HUES48 (cell line): ENCODE data around the gene PPP1CA.
A peak's percentile ranks its signal among the peaks of the same experiment; 100 is the strongest.

Source experiments
- H3K27ac ChIP-seq: one replicate; pipeline ENCODE4 v1.7.0; 2013; ENCODE audit warnings: low read depth, low read length, inconsistent platforms
- H3K27me3 ChIP-seq: 2 replicates; pipeline ENCODE4 v1.6.1; 2013; ENCODE audit warnings: mild to moderate bottlenecking, low read length; ENCODE audit not compliant: control insufficient read depth, insufficient read depth
- H3K36me3 ChIP-seq: 2 replicates; pipeline ENCODE4 v1.6.1; 2013; ENCODE audit warnings: low read length; ENCODE audit not compliant: control insufficient read depth, insufficient read depth
- H3K4me1 ChIP-seq: 2 replicates; pipeline ENCODE4 v1.6.1; 2013; ENCODE audit warnings: mild to moderate bottlenecking, low read length; ENCODE audit not compliant: control insufficient read depth, insufficient read depth
- H3K4me3 ChIP-seq: 2 replicates; pipeline ENCODE4 v1.5.1; 2013; ENCODE audit warnings: mild to moderate bottlenecking, low read depth, low read length
- H3K9ac ChIP-seq: 2 replicates; pipeline ENCODE4 v1.6.1; 2013; ENCODE audit warnings: mild to moderate bottlenecking, low read depth, low read length, moderate library complexity
- H3K9me3 ChIP-seq: 2 replicates; pipeline ENCODE4 v1.6.1; 2013; ENCODE audit warnings: low read length; ENCODE audit not compliant: control insufficient read depth, insufficient read depth

The PPP1CA gene

GRCh38 chr11:67439321-67440228 lies 37.9 kb upstream of the PPP1CA start:
- Histone ChIP-seq H3K4me3 (no peak overlapping the region), H3K27me3 (no peaks in the 10 kb centered on the region), H3K9me3 (no peaks in the 10 kb centered on the region), H3K9ac (no peak overlapping the region), H3K36me3 (peaks cover 48% of the 10 kb centered on the region), H3K27ac (peak overlapping the region; percentile 28), H3K4me1 (peaks cover 17% of the 10 kb centered on the region)

GRCh38 chr11:67438158-67438902 lies 36.7 kb upstream of the PPP1CA start:
- H3K4me3 ChIP-seq = no peak overlapping the region
- H3K4me1 ChIP-seq = peaks cover 17% of the 10 kb centered on the region
- H3K27ac ChIP-seq = peak overlapping the region; percentile 28
- H3K36me3 ChIP-seq = peaks cover 61% of the 10 kb centered on the region
- no peaks in the 10 kb centered on the region for H3K27me3 ChIP-seq
- H3K9ac ChIP-seq = no peak overlapping the region
- H3K9me3 ChIP-seq = no peaks in the 10 kb centered on the region

GRCh38 chr11:67437809-67438157 lies 36.1 kb upstream of the PPP1CA start:
- peaks cover 66% of the 10 kb centered on the region for H3K36me3 ChIP-seq
- H3K27me3 ChIP-seq = no peaks in the 10 kb centered on the region
- no peaks in the 10 kb centered on the region for H3K9me3 ChIP-seq
- H3K4me1 ChIP-seq = peaks cover 17% of the 10 kb centered on the region
- peak overlapping the region; percentile 40; the same call in 1 of the 2 replicates for H3K9ac ChIP-seq
- no peak overlapping the region for H3K4me3 ChIP-seq
- H3K27ac ChIP-seq = peak overlapping the region; percentile 84

- peaks cover 17% of the 10 kb centered on the region for H3K4me1 ChIP-seq
- no peaks in the 10 kb centered on the region for H3K9me3 ChIP-seq
- peak within 1 kb of the TSS; percentile 90 for H3K27ac ChIP-seq
- no peak within 1 kb of the TSS for H3K4me3 ChIP-seq
- peak within 1 kb of the TSS; percentile 41 for H3K9ac ChIP-seq
- H3K27me3 ChIP-seq = no peaks in the 10 kb centered on the region
- peaks cover 72% of the 10 kb centered on the region for H3K36me3 ChIP-seq
Observed at GRCh38 chr11:67437082-67437808, 35.6 kb upstream of the PPP1CA start, which contains the start of gene PTPRCAP. Gene PTPRCAP (minus strand): TSS chr11:67437682. CDS start chr11:67437619, 63 bp downstream.

- H3K9me3 ChIP-seq = no peaks in the 10 kb centered on the region
- H3K4me1 ChIP-seq = peaks cover 17% of the 10 kb centered on the region
- H3K4me3 ChIP-seq = no peak overlapping the region
- H3K27ac ChIP-seq = peak overlapping the region; percentile 90
- H3K36me3 ChIP-seq = peaks cover 73% of the 10 kb centered on the region
- H3K9ac ChIP-seq = peak overlapping the region; percentile 41; the same call in 1 of the 2 replicates
- no peaks in the 10 kb centered on the region for H3K27me3 ChIP-seq
Observed at GRCh38 chr11:67436459-67437081, 34.9 kb upstream of the PPP1CA start.

GRCh38 chr11:67435727-67436458 lies 34.2 kb upstream of the PPP1CA start:
- Histone ChIP-seq H3K4me3 (no peak overlapping the region), H3K9me3 (no peaks in the 10 kb centered on the region), H3K27ac (peak overlapping the region; percentile 90), H3K27me3 (no peaks in the 10 kb centered on the region), H3K9ac (peak overlapping the region; percentile 60), H3K36me3 (peaks cover 70% of the 10 kb centered on the region), H3K4me1 (peaks cover 17% of the 10 kb centered on the region)

- Histone ChIP-seq H3K9ac (no peak overlapping the region), H3K36me3 (peaks cover 65% of the 10 kb centered on the region), H3K9me3 (no peaks in the 10 kb centered on the region), H3K4me1 (peaks cover 17% of the 10 kb centered on the region), H3K27ac (peak overlapping the region; percentile 14), H3K27me3 (no peaks in the 10 kb centered on the region), H3K4me3 (no peak overlapping the region)
Observed at GRCh38 chr11:67435031-67435726, 33.5 kb upstream of the PPP1CA start.

- Histone ChIP-seq H3K27me3 (no peaks in the 10 kb centered on the region), H3K36me3 (peaks cover 58% of the 10 kb centered on the region), H3K27ac (no peak overlapping the region), H3K4me1 (peaks cover 17% of the 10 kb centered on the region), H3K4me3 (no peak overlapping the region), H3K9ac (no peak overlapping the region), H3K9me3 (no peaks in the 10 kb centered on the region)
Observed at GRCh38 chr11:67434395-67434881, 32.8 kb upstream of the PPP1CA start.

- peaks cover 17% of the 10 kb centered on the region for H3K4me1 ChIP-seq
- H3K9ac ChIP-seq = no peak overlapping the region
- no peak overlapping the region for H3K4me3 ChIP-seq
- H3K36me3 ChIP-seq = peaks cover 52% of the 10 kb centered on the region
- no peak overlapping the region for H3K27ac ChIP-seq
- H3K9me3 ChIP-seq = no peaks in the 10 kb centered on the region
- H3K27me3 ChIP-seq = no peaks in the 10 kb centered on the region
Observed at GRCh38 chr11:67433536-67434394, 32.1 kb upstream of the PPP1CA start.
